ENCODE results near the gene GIPR.
A peak's percentile ranks its signal among the peaks of the same experiment; 100 is the strongest.
"Not testable (repeated sequence)": the region's sequence is repeated elsewhere in the genome, so short reads cannot be mapped to it uniquely, and the experiment has no call there.

GIPR gene

GRCh38 chr19:45692187-45693105 lies 24.4 kb downstream of the GIPR start, which contains the start of gene QPCTL:
Gene QPCTL, plus strand, starts transcription at chr19:45692666. Its CDS starts 38 bp downstream, at chr19:45692704.
- FAIRE-seq = peak; percentile 98

GRCh38 chr19:45693106-45693788 lies 25.2 kb downstream of the GIPR start:
- no peak for FAIRE-seq

- FAIRE-seq = no peak
These were observed 33.7 kb downstream of the GIPR start for GRCh38 chr19:45701676-45702075.

GRCh38 chr19:45705115-45705514 lies 37.1 kb downstream of the GIPR start:
- no peak for FAIRE-seq

GRCh38 chr19:45705710-45706415 lies 37.8 kb downstream of the GIPR start:
- no peak for FAIRE-seq

- no peak for FAIRE-seq
These were observed 42.5 kb downstream of the GIPR start for GRCh38 chr19:45710356-45711130.

- FAIRE-seq = no peak
These were observed 44.1 kb downstream of the GIPR start for GRCh38 chr19:45711851-45712698.

- FAIRE-seq = no peak
These were observed 44.7 kb downstream of the GIPR start for GRCh38 chr19:45712699-45713067.

- no peak for FAIRE-seq
These were observed 45.1 kb downstream of the GIPR start for GRCh38 chr19:45713141-45713540.

GRCh38 chr19:45715139-45715538 lies 47.1 kb downstream of the GIPR start:
- no peak for FAIRE-seq

GRCh38 chr19:45716359-45717130 lies 48.5 kb downstream of the GIPR start:
- FAIRE-seq = no peak

GRCh38 chr19:45717131-45717982 lies 49.3 kb downstream of the GIPR start:
- FAIRE-seq = peak; percentile 81

GRCh38 chr19:45717983-45718650 lies 50.1 kb downstream of the GIPR start:
- no peak for FAIRE-seq

GRCh38 chr19:45720065-45720464 lies 52.0 kb downstream of the GIPR start:
- FAIRE-seq = not testable (repeated sequence)

- not testable (repeated sequence) for FAIRE-seq
These were observed 60.7 kb downstream of the GIPR start for GRCh38 chr19:45728683-45729082.

GRCh38 chr19:45729800-45730290 lies 61.8 kb downstream of the GIPR start:
- FAIRE-seq = no peak

GRCh38 chr19:45730368-45731288 lies 62.6 kb downstream of the GIPR start, which contains the start of gene FBXO46:
Gene FBXO46, minus strand, starts transcription at chr19:45730896. Its CDS starts 17,401 bp downstream, at chr19:45713495.
- peak; percentile 93 for FAIRE-seq

Data from islet of Langerhans (tissue), 1 donor.